GM12873 (cell line): Measurements from ENCODE around the gene ERN1.

Experiments used
- CTCF ChIP-seq: IDR thresholded peaks from 2 replicates; pipeline ENCODE4 v1.5.1; 2012; ENCODE audit warnings: low read depth, mild to moderate bottlenecking, moderate library complexity, low read length, control low read depth; ENCODE audit not compliant: insufficient read depth; ENCODE audit errors: missing control alignments

Gene ERN1

GRCh38 chr17:64145751-64146417 lies 15.9 kb upstream of the ERN1 start:
- TF ChIP-seq CTCF, result no peak

- no peak for TF ChIP-seq CTCF
Measured at GRCh38 chr17:64145375-64145750, 15.4 kb upstream of the ERN1 start.

- TF ChIP-seq CTCF, result no peak
Measured at GRCh38 chr17:64139542-64139941, 9.6 kb upstream of the ERN1 start.

- TF ChIP-seq CTCF, result no peak
Measured at GRCh38 chr17:64138441-64138840, 8.5 kb upstream of the ERN1 start.

GRCh38 chr17:64135000-64135399 lies 5.1 kb upstream of the ERN1 start:
- no peak for TF ChIP-seq CTCF

GRCh38 chr17:64134216-64134970 lies 4.4 kb upstream of the ERN1 start:
- no peak for TF ChIP-seq CTCF

- peak; percentile 57 for TF ChIP-seq CTCF
Measured at GRCh38 chr17:64133546-64134215, 3.7 kb upstream of the ERN1 start.
